HEK293T (cell line): ENCODE results near the gene RBM23.

Experiments used
- CTCF ChIA-PET: fragments of 350-600 bp; formaldehyde crosslinking; extraction: SDS; loops from one replicate; lab custom pipeline; 2021; ENCODE audit warnings: antibody characterized with exemption, inconsistent platforms; lab: Yijun Ruan, JAX
- POLR2A ChIA-PET: fragments of 350-600 bp; formaldehyde crosslinking; extraction: SDS; loops from one replicate; lab custom pipeline; 2020; ENCODE audit warnings: antibody characterized with exemption, inconsistent platforms; lab: Yijun Ruan, JAX
- DNase-seq: peaks from one replicate; pipeline ENCODE4 v3.0.0; 2012; ENCODE audit warnings: mixed read lengths; ENCODE audit errors: extremely low spot score
- ARNT ChIP-seq: fragments of 450-650 bp; IDR thresholded peaks from 2 replicates; pipeline ENCODE4 v1.6.1; 2017; ENCODE audit warnings: mild to moderate bottlenecking
- BHLHE40 ChIP-seq: fragments of 450-650 bp; IDR thresholded peaks from 2 replicates; pipeline ENCODE4 v1.6.1; 2016; ENCODE audit warnings: mild to moderate bottlenecking, moderate library complexity, borderline replicate concordance
- CTBP1 ChIP-seq: fragments of 450-650 bp; IDR thresholded peaks from 2 replicates; pipeline ENCODE4 v1.6.1; 2016; ENCODE audit warnings: borderline replicate concordance
- ELF4 ChIP-seq: fragments of 450-650 bp; IDR thresholded peaks from 2 replicates; pipeline ENCODE4 v1.6.1; 2017; ENCODE audit warnings: antibody characterized with exemption
- FOXA1 ChIP-seq: fragments of 450-650 bp; IDR thresholded peaks from 2 replicates; pipeline ENCODE4 v1.6.1; 2016; ENCODE audit warnings: mild to moderate bottlenecking
- FOXK2 ChIP-seq: fragments of 450-650 bp; IDR thresholded peaks from 2 replicates; pipeline ENCODE4 v1.6.1; 2016; ENCODE audit warnings: mild to moderate bottlenecking
- FOXM1 ChIP-seq: fragments of 450-650 bp; IDR thresholded peaks from 2 replicates; pipeline ENCODE4 v1.6.1; 2017; ENCODE audit warnings: mild to moderate bottlenecking, borderline replicate concordance
- HDGF ChIP-seq: fragments of 450-650 bp; IDR thresholded peaks from 2 replicates; pipeline ENCODE4 v1.6.1; 2017; ENCODE audit warnings: antibody characterized with exemption, borderline replicate concordance
- L3MBTL2 ChIP-seq: fragments of 450-650 bp; conservative IDR thresholded peaks from 2 replicates; pipeline ENCODE4 v1.6.1; 2016; ENCODE audit warnings: mild to moderate bottlenecking
- LEF1 ChIP-seq: fragments of 450-650 bp; IDR thresholded peaks from 2 replicates; pipeline ENCODE4 v1.6.1; 2017; ENCODE audit warnings: mild to moderate bottlenecking, borderline replicate concordance
- NFRKB ChIP-seq: fragments of 450-650 bp; IDR thresholded peaks from 2 replicates; pipeline ENCODE4 v1.6.1; 2016; ENCODE audit warnings: mild to moderate bottlenecking, moderate library complexity
- PKNOX1 ChIP-seq: fragments of 450-650 bp; IDR thresholded peaks from 2 replicates; pipeline ENCODE4 v1.6.1; 2016
- SP1 ChIP-seq: fragments of 450-650 bp; IDR thresholded peaks from 2 replicates; pipeline ENCODE4 v1.6.1; 2017
- SUZ12 ChIP-seq: fragments of 450-650 bp; IDR thresholded peaks from 2 replicates; pipeline ENCODE4 v1.6.1; 2016; ENCODE audit warnings: mild to moderate bottlenecking
- TARDBP ChIP-seq: fragments of 450-650 bp; IDR thresholded peaks from 2 replicates; pipeline ENCODE4 v1.6.1; 2016
- ZNF384 ChIP-seq: fragments of 450-650 bp; IDR thresholded peaks from 2 replicates; pipeline ENCODE4 v1.6.1; 2016

The RBM23 gene

DNA sequence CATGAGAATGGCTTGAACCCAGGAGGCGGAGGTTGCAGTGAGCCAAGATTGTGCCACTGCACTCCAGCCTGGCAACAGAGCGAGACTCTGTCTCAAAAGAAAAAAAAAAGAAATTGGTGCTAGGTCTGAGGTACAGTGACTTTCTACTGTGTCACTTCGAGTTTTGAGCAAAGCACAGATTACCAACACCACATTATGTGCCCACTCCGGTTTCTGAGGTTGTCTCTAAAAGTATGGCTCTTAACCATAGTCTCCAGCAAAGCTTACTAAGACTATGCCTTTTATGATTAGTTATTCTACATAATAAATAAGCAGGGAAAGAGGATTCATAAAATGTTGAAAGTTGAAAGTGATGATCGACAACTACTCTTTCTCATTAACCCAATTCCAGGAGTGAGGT lies 8.0 kb downstream of the RBM23 start:
- POLR2A ChIA-PET: interaction anchor here (0.6 to 1.3 kb wide), 2 partner anchors 10 to 145 kb away, joined by 3 to 5 read pairs; partner anchors contain the start of gene OXA1L

GRCh38 chr14:22908601-22909000 lies 10.3 kb downstream of the RBM23 start:
- TF ChIP-seq BHLHE40 (no peak), TARDBP (no peak), ELF4 (no peak), PKNOX1 (no peak), SP1 (no peak), LEF1 (no peak), HDGF (no peak), SUZ12 (no peak), FOXM1 (no peak), FOXK2 (no peak), ZNF384 (no peak), FOXA1 (no peak), L3MBTL2 (no peak), CTBP1 (no peak), NFRKB (no peak), ARNT (no peak)
- CTCF ChIA-PET: no interaction called here
- DNase-seq: no peak
- POLR2A ChIA-PET: no interaction called here

More for the DNA sequence above, 8.0 kb downstream of the RBM23 start:
- TF ChIP-seq FOXM1 (no peak), HDGF (no peak), SP1 (no peak), FOXA1 (no peak), ELF4 (no peak)
- CTCF ChIA-PET: interaction anchor here (0.6 kb wide), 1 partner anchor 339 kb away, joined by 3 read pairs; no protein-coding TSS in a partner anchor
- DNase-seq: no peak

DNA sequence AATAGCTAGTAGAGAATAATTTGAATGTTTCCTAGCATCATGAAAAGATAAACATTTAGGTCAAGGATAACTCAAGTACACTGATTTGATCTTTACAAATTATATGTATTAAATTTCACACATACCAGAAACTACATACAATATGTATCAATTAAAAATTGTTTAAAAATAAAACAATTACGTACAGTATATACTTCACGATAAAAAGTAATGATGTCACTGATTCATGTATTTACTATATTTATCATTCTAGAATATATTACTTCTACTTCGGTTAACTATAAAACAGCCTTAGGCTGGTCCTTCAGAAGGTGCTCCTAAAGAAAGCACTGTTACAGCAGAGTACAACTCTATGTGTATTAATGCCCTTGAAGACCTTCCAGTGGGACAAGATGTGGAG lies 11.5 kb downstream of the RBM23 start:
- no peak for TF ChIP-seq BHLHE40
- TF ChIP-seq TARDBP: no peak
- TF ChIP-seq FOXK2: no peak
- TF ChIP-seq NFRKB: no peak
- TF ChIP-seq FOXM1: no peak
- no peak for TF ChIP-seq ELF4
- TF ChIP-seq PKNOX1: no peak
- no peak for TF ChIP-seq L3MBTL2
- no peak for TF ChIP-seq LEF1
- no peak for TF ChIP-seq ARNT
- TF ChIP-seq SUZ12: no peak
- TF ChIP-seq FOXA1: no peak
- TF ChIP-seq ZNF384: no peak
- TF ChIP-seq HDGF: no peak
- TF ChIP-seq SP1: no peak
- no peak for TF ChIP-seq CTBP1
- no peak for DNase-seq
- CTCF ChIA-PET: no interaction called here
- POLR2A ChIA-PET: no interaction called here

DNA sequence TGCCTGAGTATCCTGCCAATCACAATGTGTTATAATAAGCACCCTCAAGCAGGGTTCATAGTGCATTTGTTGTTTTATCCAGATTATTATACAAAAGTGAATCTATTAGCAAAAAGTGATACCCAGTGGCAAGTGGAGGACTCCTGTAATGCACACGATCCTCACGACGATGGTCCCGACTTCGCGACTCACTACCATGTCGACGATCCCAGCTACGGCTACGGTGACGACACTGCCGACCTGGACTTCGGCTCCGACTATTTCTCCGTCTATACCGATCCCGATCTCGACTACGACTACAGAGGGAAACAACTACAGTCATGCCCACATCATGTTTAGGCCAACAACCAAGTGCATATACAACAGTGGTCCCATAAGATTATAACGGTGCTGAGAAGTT lies 12.9 kb downstream of the RBM23 start:
- DNase-seq: no peak
- ChIA-PET POLR2A (no interaction called here), CTCF (no interaction called here)
- TF ChIP-seq FOXM1 (no peak), L3MBTL2 (no peak), CTBP1 (no peak), PKNOX1 (no peak), SP1 (no peak), SUZ12 (no peak), ARNT (no peak), BHLHE40 (no peak), ZNF384 (no peak), LEF1 (no peak), ELF4 (no peak), FOXA1 (no peak), NFRKB (no peak), TARDBP (no peak), HDGF (no peak), FOXK2 (no peak)

- DNase-seq: no peak
- POLR2A ChIA-PET: no interaction called here
- no peak for TF ChIP-seq ELF4
- TF ChIP-seq FOXA1: no peak
- TF ChIP-seq L3MBTL2: no peak
- TF ChIP-seq TARDBP: no peak
- no peak for TF ChIP-seq CTBP1
- no peak for TF ChIP-seq LEF1
- no peak for TF ChIP-seq FOXM1
- TF ChIP-seq NFRKB: no peak
- TF ChIP-seq PKNOX1: no peak
- no peak for TF ChIP-seq ARNT
- no peak for TF ChIP-seq HDGF
- no peak for TF ChIP-seq SP1
- no peak for TF ChIP-seq ZNF384
- no peak for TF ChIP-seq FOXK2
- TF ChIP-seq SUZ12: no peak
- TF ChIP-seq BHLHE40: no peak
- CTCF ChIA-PET: no interaction called here
Observed at GRCh38 chr14:22905627-22906026, 13.3 kb downstream of the RBM23 start.
